Measurements from ENCODE around the gene APBA1. TPM values are rescaled to one million over a fixed set of nuclear protein-coding genes. Genes with fewer than 3 reads are reported as not detected.

The APBA1 gene
- total RNA-seq, 2 experiments from 2014 or later, result 0.26 to 0.51 TPM

DNA sequence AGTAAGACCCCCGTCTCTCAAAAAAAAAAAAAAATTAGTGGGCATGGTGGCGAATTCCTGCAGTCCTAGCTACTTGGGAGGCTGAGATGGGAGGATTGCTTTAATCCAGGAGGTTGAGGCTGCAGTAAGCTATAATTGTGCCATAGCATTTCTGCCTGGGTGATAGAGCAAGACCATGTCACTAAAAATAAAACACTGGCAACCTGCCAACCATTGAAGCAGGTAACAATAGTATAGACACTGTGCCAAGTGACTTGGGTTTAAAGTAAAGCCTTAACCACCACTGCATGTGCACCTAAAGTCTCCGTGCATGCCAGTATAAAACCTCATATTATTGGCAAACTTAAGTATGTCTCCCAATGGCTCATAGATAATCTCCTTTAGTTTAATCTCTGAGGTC is 3.4 kb upstream of the APBA1 start:
- peaks cover 16% of the 10 kb centered on the region for H3K4me1 Mint-ChIP-seq (ENCODE audit: low read depth)
- no peak overlapping the region for H3K4me3 Mint-ChIP-seq
- CTCF ChIA-PET, result interaction anchor here (0.6 kb wide), 1 partner anchor 349 kb away, joined by 4 read pairs; no protein-coding TSS in a partner anchor
- no peaks in the 10 kb centered on the region for H3K9me3 Mint-ChIP-seq
- DNase-seq, result no peak
- H3K36me3 Mint-ChIP-seq, result no peaks in the 10 kb centered on the region
- intact Hi-C loops (cut with micrococcal nuclease), result no loop called here
- no peak overlapping the region for H3K27ac Mint-ChIP-seq
- POLR2A ChIA-PET, result no interaction called here
- peaks cover 18% of the 10 kb centered on the region for H3K27me3 Mint-ChIP-seq

DNA sequence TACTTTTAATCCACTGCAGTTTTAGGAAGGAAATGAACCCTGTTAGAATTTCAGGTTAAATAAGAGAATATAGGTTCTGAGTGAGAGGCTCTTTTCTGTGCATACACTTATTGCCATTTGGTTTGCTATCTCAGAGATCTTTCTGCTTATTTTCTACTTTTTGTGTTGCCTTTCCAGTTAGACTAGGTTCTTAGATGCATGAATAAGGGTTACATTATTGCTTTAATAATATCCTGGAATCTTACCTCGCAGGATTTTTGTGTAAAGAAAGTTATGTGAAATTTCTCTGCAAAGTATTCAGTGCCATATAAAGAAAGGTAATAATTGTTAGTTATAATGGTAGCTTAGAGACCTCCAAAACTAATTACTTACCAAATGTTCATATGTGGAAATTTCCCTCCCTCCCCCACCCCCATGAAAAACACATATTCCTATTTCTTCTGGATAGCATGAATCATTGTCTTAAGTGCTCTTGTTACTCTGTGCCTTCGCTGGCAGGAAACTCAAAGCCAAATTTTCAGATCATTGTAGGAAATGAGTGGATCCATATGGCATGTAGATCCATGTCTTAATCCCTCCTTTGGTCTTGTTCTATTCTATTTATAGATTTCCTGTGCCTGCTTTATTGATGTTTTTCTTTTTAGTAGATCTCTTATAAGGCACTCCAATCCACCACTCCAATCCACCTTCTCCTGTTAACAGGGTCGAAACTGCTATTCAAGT is 2.7 kb upstream of the APBA1 start:
- CTCF ChIA-PET, result no interaction called here
- Mint-ChIP-seq H3K27ac (no peak overlapping the region), H3K4me3 (no peak overlapping the region), H3K27me3 (peaks cover 22% of the 10 kb centered on the region), H3K9me3 (no peaks in the 10 kb centered on the region), H3K4me1 (ENCODE audit: low read depth) (peaks cover 16% of the 10 kb centered on the region), H3K36me3 (no peaks in the 10 kb centered on the region)
- POLR2A ChIA-PET, result no interaction called here
- intact Hi-C loops (cut with micrococcal nuclease), result no loop called here
- DNase-seq, result no peak

DNA sequence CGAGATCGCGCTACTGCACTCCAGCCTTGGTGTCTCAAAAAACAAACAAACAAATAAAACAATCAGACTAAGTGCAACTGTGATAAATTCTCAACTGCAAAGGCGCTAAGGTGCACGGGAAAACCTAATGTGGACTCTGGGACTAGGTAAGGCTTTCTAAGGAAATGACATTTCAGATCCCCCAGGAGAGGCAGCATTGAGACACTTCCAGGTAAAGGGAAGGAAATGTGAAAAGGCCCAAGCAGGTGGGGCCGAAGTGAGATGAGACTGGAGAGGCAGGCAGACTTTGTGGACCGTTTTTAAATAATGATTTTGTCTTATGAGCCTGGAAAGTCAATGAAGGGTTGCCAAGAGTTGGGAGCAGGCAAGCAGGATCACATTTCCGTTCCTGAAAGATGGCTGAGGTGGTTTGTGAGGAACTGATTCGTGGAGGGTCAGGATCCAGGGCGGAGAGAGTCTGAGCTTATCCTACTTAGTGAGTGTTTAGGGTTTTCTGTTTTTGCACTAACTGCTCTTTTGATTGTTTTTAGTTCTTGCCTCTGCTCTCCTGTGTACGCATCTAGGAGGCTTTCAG is 2.0 kb upstream of the APBA1 start:
- H3K4me1 Mint-ChIP-seq (ENCODE audit: low read depth), result peaks cover 16% of the 10 kb centered on the region
- CTCF ChIA-PET, result interaction anchor here (0.9 to 2.4 kb wide), 11 partner anchors 13 to 249 kb away, joined by 3 to 10 read pairs (median 4); partner anchors contain the start of gene PTAR1
- intact Hi-C loops (cut with micrococcal nuclease), result no loop called here
- POLR2A ChIA-PET, result no interaction called here
- H3K27me3 Mint-ChIP-seq, result peaks cover 22% of the 10 kb centered on the region
- no peak for DNase-seq
- no peak overlapping the region for H3K4me3 Mint-ChIP-seq
- H3K27ac Mint-ChIP-seq, result no peak overlapping the region
- no peaks in the 10 kb centered on the region for H3K9me3 Mint-ChIP-seq
- no peaks in the 10 kb centered on the region for H3K36me3 Mint-ChIP-seq

DNA sequence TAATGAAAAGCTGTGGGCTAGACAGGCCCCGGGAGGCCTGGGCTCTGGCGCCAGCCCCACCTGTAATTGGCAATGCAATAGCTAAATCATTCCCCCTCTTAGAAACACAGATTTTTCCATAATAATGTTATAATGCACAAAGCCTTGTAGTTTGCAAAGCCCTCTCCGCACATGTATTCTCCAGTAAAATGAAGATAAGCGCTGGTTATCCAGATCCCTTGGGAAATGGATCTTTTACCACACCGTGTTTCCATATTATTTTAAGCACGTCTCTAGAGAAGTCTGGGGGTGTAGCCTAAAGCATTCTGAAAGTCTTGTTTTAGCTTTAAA is 1.1 kb upstream of the APBA1 start:
- Mint-ChIP-seq H3K4me3 (peak overlapping the region; percentile 69), H3K9me3 (no peaks in the 10 kb centered on the region), H3K36me3 (no peaks in the 10 kb centered on the region), H3K27me3 (peaks cover 22% of the 10 kb centered on the region), H3K27ac (no peak overlapping the region), H3K4me1 (ENCODE audit: low read depth) (peaks cover 16% of the 10 kb centered on the region)
- intact Hi-C loops (cut with micrococcal nuclease), result loop anchor here (1.0 kb wide), 2 partner anchors 86 to 205 kb away; no protein-coding TSS in a partner anchor
- no peak for DNase-seq
- ChIA-PET CTCF (interaction anchor here (0.6 to 2.4 kb wide), 19 partner anchors 11 to 643 kb away, joined by 3 to 10 read pairs (median 4); partner anchors contain the start of gene PTAR1), POLR2A (interaction anchor here (1.7 kb wide), 1 partner anchor 87 kb away, joined by 3 read pairs; the partner anchor contains the start of gene PTAR1)

DNA sequence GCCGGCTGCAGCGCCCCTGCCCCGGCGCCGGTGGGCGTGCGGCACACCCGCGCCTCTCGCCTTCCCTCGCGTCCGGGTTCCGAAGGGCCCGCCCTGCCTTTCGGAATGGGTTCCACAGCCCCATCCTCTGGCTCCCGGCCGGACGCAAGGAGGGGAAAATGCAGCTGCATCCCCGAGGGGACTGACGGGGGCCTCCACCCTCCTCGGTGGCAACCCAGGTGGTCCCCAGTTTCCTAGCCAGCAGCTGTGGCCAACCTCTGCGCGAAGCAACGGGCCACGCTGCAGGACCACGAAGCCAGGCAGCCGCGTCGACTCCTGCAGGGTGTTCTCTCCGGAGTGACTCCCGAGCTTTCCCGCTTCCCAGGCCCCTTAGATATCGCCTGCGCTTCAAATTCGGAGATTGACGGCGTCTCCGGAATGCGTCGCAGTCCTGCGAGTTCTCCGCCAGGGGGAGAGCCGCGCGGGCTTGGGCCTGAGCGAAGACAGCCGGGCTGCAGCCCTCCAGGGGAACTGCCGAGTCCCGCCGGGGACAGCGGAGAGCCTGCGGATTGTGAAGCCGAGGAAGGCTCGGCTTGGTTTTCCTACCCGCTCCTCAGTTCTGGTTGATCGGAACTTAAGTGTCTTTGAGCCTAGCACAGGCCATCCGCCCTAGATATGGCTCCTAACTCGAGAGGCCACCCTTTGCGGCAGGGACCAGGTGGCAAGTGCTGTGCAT is 582 bp upstream of the APBA1 start:
- Mint-ChIP-seq H3K27ac (no peak overlapping the region), H3K9me3 (no peaks in the 10 kb centered on the region), H3K4me3 (peak overlapping the region; percentile 69), H3K27me3 (peaks cover 22% of the 10 kb centered on the region), H3K36me3 (no peaks in the 10 kb centered on the region), H3K4me1 (ENCODE audit: low read depth) (peaks cover 16% of the 10 kb centered on the region)
- intact Hi-C loops (cut with micrococcal nuclease), result loop anchor here (1.0 kb wide), 3 partner anchors 87 to 247 kb away; no protein-coding TSS in a partner anchor
- ChIA-PET CTCF (interaction anchor here (0.6 to 2.4 kb wide), 22 partner anchors 11 to 644 kb away, joined by 3 to 10 read pairs (median 4); partner anchors contain the start of gene PTAR1), POLR2A (interaction anchor here (1.7 kb wide), 1 partner anchor 87 kb away, joined by 3 read pairs; the partner anchor contains the start of gene PTAR1)
- peak; percentile 81 for DNase-seq

DNA sequence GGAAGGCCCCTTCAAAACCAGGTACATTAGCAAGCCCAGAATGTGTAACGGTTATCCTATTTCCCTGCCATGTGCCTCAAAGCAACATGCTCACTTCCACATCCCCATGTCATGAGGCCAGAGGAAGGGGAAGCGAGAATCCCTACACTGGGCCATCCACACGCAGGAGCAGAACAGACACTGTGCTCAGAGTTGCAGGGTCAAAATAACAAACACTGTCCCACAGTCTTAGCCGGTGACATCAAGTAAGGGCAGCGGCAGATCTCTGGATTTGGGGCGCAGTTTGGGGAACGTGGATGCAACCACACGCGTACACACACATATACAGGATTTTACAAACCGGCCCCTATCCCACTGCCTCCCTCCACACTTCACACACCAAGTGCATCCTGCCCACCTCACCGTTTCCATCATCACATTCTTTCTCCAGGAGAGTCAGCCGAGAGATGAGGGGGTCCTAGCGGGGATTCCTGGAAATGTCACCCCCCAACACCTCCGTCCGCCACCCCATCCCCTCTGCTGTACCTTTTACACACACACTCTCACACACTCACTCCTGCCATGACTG is 776 bp downstream of the APBA1 start:
- no peak overlapping the region for H3K27ac Mint-ChIP-seq
- POLR2A ChIA-PET, result no interaction called here

DNA sequence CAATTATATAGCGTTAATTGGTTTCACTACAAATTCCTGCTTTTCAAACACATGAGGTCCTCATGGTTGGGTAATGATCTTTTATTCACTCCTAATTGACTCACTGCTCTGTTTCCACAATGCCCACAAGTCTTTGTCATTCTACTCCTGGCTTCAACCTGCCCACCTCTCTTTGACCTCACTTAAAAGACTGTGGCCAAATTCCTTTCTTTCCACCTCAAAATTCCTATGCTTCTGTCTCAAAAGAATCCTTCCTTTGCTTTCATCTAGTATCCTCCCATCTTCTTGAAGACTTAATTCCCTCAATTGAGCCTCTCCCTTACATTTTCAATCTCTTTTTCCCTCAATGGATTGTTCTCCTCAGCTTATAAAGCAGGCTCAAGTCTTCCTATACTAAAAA is 4.9 kb downstream of the APBA1 start:
- intact Hi-C loops (cut with micrococcal nuclease), result no loop called here
- H3K27me3 Mint-ChIP-seq, result peaks cover 15% of the 10 kb centered on the region
- H3K4me3 Mint-ChIP-seq, result no peak overlapping the region
- H3K36me3 Mint-ChIP-seq, result no peaks in the 10 kb centered on the region
- H3K9me3 Mint-ChIP-seq, result no peaks in the 10 kb centered on the region
- H3K27ac Mint-ChIP-seq, result no peak overlapping the region
- H3K4me1 Mint-ChIP-seq (ENCODE audit: low read depth), result peaks cover 4% of the 10 kb centered on the region
- no peak for DNase-seq
- POLR2A ChIA-PET, result no interaction called here
- CTCF ChIA-PET, result interaction anchor here (0.6 to 1.0 kb wide), 2 partner anchors 93 to 245 kb away, joined by 3 to 4 read pairs; partner anchors contain the start of gene PTAR1

More for the DNA sequence above, 776 bp downstream of the APBA1 start:
- no peak for DNase-seq
- intact Hi-C loops (cut with micrococcal nuclease), result no loop called here
- CTCF ChIA-PET, result interaction anchor here (1.4 to 2.4 kb wide), 2 partner anchors 87 to 248 kb away, joined by 4 to 10 read pairs; no protein-coding TSS in a partner anchor
- no peaks in the 10 kb centered on the region for H3K36me3 Mint-ChIP-seq
- peaks cover 16% of the 10 kb centered on the region for H3K4me1 Mint-ChIP-seq (ENCODE audit: low read depth)
- H3K9me3 Mint-ChIP-seq, result no peaks in the 10 kb centered on the region
- H3K27me3 Mint-ChIP-seq, result peaks cover 22% of the 10 kb centered on the region
- peak overlapping the region; percentile 59 for H3K4me3 Mint-ChIP-seq

DNA sequence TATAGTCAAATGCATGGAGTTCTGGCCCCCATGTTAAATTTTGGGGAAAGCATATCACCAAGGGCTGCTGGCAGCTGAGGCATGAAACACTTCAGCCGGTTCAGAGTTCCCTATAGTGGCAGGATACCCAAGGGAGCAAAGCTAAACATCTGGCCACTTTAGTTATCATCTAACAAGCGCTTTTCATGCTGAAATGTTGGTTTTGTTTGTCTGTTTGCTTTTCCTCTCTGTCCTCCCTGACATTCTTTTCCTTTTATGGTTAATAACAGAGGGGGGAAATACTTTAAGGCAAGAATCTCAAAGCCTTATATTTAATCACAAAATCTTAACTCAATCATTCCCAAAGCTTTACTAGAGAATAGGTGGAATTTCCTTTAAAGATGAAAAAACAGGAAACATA is 11.9 kb downstream of the APBA1 start:
- no peaks in the 10 kb centered on the region for H3K36me3 Mint-ChIP-seq

DNA sequence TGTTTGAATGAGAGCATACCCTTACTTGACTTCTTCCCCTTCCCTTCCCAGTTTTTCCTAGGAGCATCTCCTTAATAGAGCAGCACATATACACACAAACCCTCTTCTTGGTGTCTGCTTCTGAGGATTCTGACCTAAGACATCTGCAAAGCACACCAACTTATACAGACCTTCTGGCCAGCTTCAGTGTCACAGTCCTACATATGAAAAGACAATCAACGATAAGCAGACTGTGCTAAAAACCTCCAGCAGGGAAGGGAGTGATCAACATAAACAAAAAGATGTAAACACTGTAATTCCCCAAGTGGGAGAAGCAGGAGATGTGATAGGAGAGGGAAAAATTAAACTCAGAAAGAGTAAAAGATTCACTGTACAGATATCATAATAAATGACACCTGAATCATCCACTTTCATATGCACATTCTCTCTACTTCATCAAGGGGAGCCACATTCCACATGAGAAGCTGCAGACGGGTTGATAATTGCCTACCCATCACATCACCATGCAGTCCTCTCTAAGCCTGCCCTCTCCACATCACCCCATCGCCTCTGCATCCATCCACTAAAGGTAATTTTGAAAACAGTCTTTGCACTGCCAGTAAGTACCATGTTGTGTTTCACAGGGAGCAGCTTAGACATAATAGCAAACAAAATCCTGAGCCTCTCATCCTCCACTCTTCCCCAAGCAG is 13.0 kb downstream of the APBA1 start:
- no peaks in the 10 kb centered on the region for H3K4me1 Mint-ChIP-seq (ENCODE audit: low read depth)
- DNase-seq, result no peak
- no peaks in the 10 kb centered on the region for H3K36me3 Mint-ChIP-seq
- no peak overlapping the region for H3K27ac Mint-ChIP-seq
- CTCF ChIA-PET, result no interaction called here
- H3K4me3 Mint-ChIP-seq, result no peak overlapping the region
- POLR2A ChIA-PET, result no interaction called here
- no peaks in the 10 kb centered on the region for H3K9me3 Mint-ChIP-seq
- H3K27me3 Mint-ChIP-seq, result peaks cover 8% of the 10 kb centered on the region
- intact Hi-C loops (cut with micrococcal nuclease), result no loop called here

More for the DNA sequence above, 11.9 kb downstream of the APBA1 start:
- H3K9me3 Mint-ChIP-seq, result no peaks in the 10 kb centered on the region
- CTCF ChIA-PET, result interaction anchor here (1.2 kb wide), 1 partner anchor 13 kb away, joined by 4 read pairs; no protein-coding TSS in a partner anchor
- DNase-seq, result no peak
- no peaks in the 10 kb centered on the region for H3K4me1 Mint-ChIP-seq (ENCODE audit: low read depth)
- H3K27me3 Mint-ChIP-seq, result peaks cover 8% of the 10 kb centered on the region
- no peak overlapping the region for H3K27ac Mint-ChIP-seq
- POLR2A ChIA-PET, result no interaction called here
- H3K4me3 Mint-ChIP-seq, result no peak overlapping the region
- intact Hi-C loops (cut with micrococcal nuclease), result no loop called here

DNA sequence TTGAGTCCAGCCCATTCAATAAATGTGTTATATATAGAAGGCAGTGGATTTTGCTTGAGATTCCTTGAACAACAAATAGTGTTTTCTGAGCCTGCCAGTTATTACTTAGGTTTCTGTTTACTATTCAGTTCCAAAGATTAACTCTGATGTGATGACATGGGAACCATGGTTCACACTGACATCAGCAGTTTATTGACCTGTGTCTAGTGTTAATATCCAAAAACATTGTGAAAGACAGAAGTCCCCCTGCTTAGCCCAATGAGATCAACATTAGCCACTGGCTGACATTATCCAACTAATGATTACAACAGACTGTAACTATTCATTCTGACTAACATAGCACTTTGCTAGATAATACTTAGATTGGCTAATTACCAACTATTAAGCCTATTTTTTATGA is 14.9 kb downstream of the APBA1 start:
- Mint-ChIP-seq H3K27ac (no peak overlapping the region), H3K27me3 (peaks cover 8% of the 10 kb centered on the region), H3K36me3 (no peaks in the 10 kb centered on the region), H3K9me3 (no peaks in the 10 kb centered on the region), H3K4me3 (no peak overlapping the region), H3K4me1 (ENCODE audit: low read depth) (no peaks in the 10 kb centered on the region)
- no peak for DNase-seq
- POLR2A ChIA-PET, result interaction anchor here (0.7 kb wide), 1 partner anchor 110 kb away, joined by 5 read pairs; no protein-coding TSS in a partner anchor
- intact Hi-C loops (cut with micrococcal nuclease), result no loop called here
- CTCF ChIA-PET, result interaction anchor here (1.0 kb wide), 1 partner anchor 16 kb away, joined by 4 read pairs; no protein-coding TSS in a partner anchor

DNA sequence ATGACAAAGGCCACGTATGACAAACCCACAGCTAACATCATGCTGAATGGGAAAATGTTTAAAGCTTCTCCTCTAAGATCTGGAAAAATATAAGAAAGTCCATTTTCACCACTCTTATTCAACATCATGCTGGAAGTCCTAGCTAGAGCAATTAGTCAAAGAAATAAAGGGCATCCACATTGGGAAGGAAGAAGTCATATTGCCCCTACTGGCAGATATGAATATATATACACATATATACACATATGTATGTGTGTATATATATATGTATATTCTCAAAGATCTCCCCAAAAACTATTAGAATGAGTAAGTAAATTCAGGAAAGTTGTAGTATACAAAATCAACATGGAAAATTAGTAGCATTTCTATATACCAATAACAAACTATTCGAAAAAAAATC is 17.1 kb downstream of the APBA1 start:
- Mint-ChIP-seq H3K9me3 (no peaks in the 10 kb centered on the region), H3K36me3 (no peaks in the 10 kb centered on the region), H3K27ac (no peak overlapping the region), H3K4me1 (ENCODE audit: low read depth) (no peaks in the 10 kb centered on the region), H3K27me3 (peaks cover 5% of the 10 kb centered on the region), H3K4me3 (no peak overlapping the region)
- DNase-seq, result no peak
- intact Hi-C loops (cut with micrococcal nuclease), result no loop called here
- CTCF ChIA-PET, result no interaction called here
- POLR2A ChIA-PET, result no interaction called here
